Lower lobe of right lung (tissue), 2 donors: ENCODE results near the gene GALNT13. TPM values are rescaled to one million over a fixed set of nuclear protein-coding genes. Genes with fewer than 3 reads are reported as not detected.

Experiments
- ATAC-seq, 2 donors: fragments of 200-7000 bp; cut with Tn5 transposase; one replicate each; pipeline ENCODE4 v1.9.1; 2020 to 2022; ENCODE audit warnings: mild to moderate bottlenecking in 2 of 2, moderate library complexity in 2 of 2
- DNase-seq: peaks from one replicate; pipeline ENCODE4 v3.0.0-alpha.2; 2020
- H3K27ac ChIP-seq: fragments of 200-600 bp; one replicate; pipeline ENCODE4 v1.8.0; 2022
- H3K27me3 ChIP-seq: fragments of 200-600 bp; one replicate; pipeline ENCODE4 v1.8.0; 2022; ENCODE audit warnings: low read depth
- H3K36me3 ChIP-seq: fragments of 200-600 bp; one replicate; pipeline ENCODE4 v1.8.0; 2022; ENCODE audit warnings: mild to moderate bottlenecking
- H3K4me1 ChIP-seq: fragments of 200-600 bp; one replicate; pipeline ENCODE4 v1.8.0; 2022
- H3K4me3 ChIP-seq: fragments of 200-600 bp; one replicate; pipeline ENCODE4 v1.8.0; 2022; ENCODE audit warnings: mild to moderate bottlenecking
- H3K9me3 ChIP-seq: fragments of 200-600 bp; one replicate; pipeline ENCODE4 v1.8.0; 2022
- intact Hi-C: fragments of 100-400 bp; cut with DNase I; formaldehyde crosslinking; loops from one replicate; pipeline ENCODE4 v1.11.0; 2022
- total RNA-seq: library from RNA; stranded (reverse); fragmentation: NEBNext Ultra II Directional; extraction: Animal tissue kit (Norgen Biotek cat#: 25700); gene quantifications from one replicate; pipeline ENCODE4 v1.2.1, GENCODE V29; 2021
- TF ChIP-seq, protein P1 (sequence below): fragments of 200-600 bp; IDR thresholded peaks from one replicate; pipeline ENCODE4 v1.8.0; 2022; ENCODE audit warnings: antibody characterized with exemption, mild to moderate bottlenecking
- donor health status: DM: no; HTN: yes; CAD: no; lungs with severe emphysema.

GALNT13 gene
- total RNA-seq, 1 donor from 2014 or later = 2.4 TPM

GRCh38 chr2:153944800-153945199 lies 73.1 kb downstream of the GALNT13 start:
- Histone ChIP-seq H3K9me3 (no peaks in the 10 kb centered on the region), H3K4me3 (no peak overlapping the region), H3K4me1 (no peaks in the 10 kb centered on the region), H3K36me3 (no peaks in the 10 kb centered on the region), H3K27me3 (no peaks in the 10 kb centered on the region), H3K27ac (no peak overlapping the region)
- TF ChIP-seq, protein P1, sequence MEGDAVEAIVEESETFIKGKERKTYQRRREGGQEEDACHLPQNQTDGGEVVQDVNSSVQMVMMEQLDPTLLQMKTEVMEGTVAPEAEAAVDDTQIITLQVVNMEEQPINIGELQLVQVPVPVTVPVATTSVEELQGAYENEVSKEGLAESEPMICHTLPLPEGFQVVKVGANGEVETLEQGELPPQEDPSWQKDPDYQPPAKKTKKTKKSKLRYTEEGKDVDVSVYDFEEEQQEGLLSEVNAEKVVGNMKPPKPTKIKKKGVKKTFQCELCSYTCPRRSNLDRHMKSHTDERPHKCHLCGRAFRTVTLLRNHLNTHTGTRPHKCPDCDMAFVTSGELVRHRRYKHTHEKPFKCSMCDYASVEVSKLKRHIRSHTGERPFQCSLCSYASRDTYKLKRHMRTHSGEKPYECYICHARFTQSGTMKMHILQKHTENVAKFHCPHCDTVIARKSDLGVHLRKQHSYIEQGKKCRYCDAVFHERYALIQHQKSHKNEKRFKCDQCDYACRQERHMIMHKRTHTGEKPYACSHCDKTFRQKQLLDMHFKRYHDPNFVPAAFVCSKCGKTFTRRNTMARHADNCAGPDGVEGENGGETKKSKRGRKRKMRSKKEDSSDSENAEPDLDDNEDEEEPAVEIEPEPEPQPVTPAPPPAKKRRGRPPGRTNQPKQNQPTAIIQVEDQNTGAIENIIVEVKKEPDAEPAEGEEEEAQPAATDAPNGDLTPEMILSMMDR = no peak
- intact Hi-C loops = no loop called here
- ATAC-seq = no peak
- DNase-seq = no peak

GRCh38 chr2:153946036-153946435 lies 74.3 kb downstream of the GALNT13 start:
- ATAC-seq = no peak
- Histone ChIP-seq H3K9me3 (no peaks in the 10 kb centered on the region), H3K4me3 (no peak overlapping the region), H3K36me3 (no peaks in the 10 kb centered on the region), H3K27ac (no peak overlapping the region), H3K27me3 (no peaks in the 10 kb centered on the region), H3K4me1 (no peaks in the 10 kb centered on the region)
- DNase-seq = no peak
- intact Hi-C loops = no loop called here
- TF ChIP-seq, protein P1 = no peak

- ATAC-seq (no peak), DNase-seq (no peak)
- Histone ChIP-seq H3K4me1 (no peaks in the 10 kb centered on the region), H3K9me3 (no peaks in the 10 kb centered on the region), H3K27me3 (no peaks in the 10 kb centered on the region), H3K4me3 (no peak overlapping the region), H3K27ac (no peak overlapping the region), H3K36me3 (no peaks in the 10 kb centered on the region)
- TF ChIP-seq, protein P1 = no peak
- intact Hi-C loops = no loop called here
Observed at GRCh38 chr2:153953761-153954160, 82.0 kb downstream of the GALNT13 start.

- ATAC-seq (no peak), DNase-seq (no peak)
- Histone ChIP-seq H3K9me3 (peaks cover 2% of the 10 kb centered on the region), H3K4me3 (no peak overlapping the region), H3K4me1 (no peaks in the 10 kb centered on the region), H3K27me3 (no peaks in the 10 kb centered on the region), H3K27ac (no peak overlapping the region), H3K36me3 (no peaks in the 10 kb centered on the region)
- intact Hi-C loops = no loop called here
- TF ChIP-seq, protein P1 = no peak
Observed at GRCh38 chr2:153963256-153963655, 91.5 kb downstream of the GALNT13 start.

DNA sequence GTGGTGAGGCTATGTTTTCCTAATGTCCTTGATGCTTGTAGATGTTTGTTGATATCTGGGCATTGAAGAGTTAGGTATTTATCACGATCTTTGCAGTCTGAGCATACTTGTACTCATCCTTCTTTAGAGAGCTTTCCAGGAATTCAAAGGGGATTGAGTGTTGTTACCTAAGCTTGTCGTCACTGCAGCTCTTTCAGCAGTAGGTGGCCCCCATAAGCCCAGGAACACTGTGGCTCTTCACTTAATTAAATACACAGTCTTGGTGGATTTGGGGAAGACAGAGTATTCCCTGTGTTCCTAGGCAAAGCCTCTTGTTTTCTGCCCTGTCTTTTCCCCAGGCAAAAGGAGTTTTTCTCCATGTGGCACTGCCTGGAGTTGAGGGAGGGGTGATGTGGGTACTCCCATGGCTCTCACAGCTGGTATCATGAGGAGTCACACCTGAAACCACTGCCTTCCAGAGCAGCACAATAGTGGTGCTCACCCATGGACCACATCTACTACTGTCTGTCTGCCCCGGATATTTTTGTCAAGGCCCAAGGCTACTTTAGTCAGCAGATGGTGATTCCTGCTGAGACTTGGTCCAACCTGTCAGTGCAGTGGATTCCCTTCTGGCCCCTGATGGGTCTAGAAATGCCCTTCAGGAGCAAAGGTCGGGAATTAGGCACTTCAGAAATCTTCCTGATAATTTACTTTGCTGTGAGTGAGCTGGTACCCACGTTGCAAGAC lies 95.7 kb downstream of the GALNT13 start:
- no peak overlapping the region for H3K4me3 ChIP-seq
- no peak overlapping the region for H3K27ac ChIP-seq
- H3K4me1 ChIP-seq = no peaks in the 10 kb centered on the region
- TF ChIP-seq, protein P1 = no peak
- intact Hi-C loops = no loop called here
- no peaks in the 10 kb centered on the region for H3K36me3 ChIP-seq
- ATAC-seq (no peak), DNase-seq (no peak)
- peaks cover 2% of the 10 kb centered on the region for H3K9me3 ChIP-seq
- H3K27me3 ChIP-seq = no peaks in the 10 kb centered on the region
